GM12878 (cell line): ENCODE measurements around the gene AFF1. TPM values are rescaled to one million over a fixed set of nuclear protein-coding genes. Genes with fewer than 3 reads are reported as not detected.

Source experiments
- BRCA1 ChIP-seq: IDR thresholded peaks from 2 replicates; pipeline ENCODE4 v1.6.1; 2011; ENCODE audit warnings: low read depth, low read length, improper control_type of control experiment
- DPF2 ChIP-seq: fragments of 450-650 bp; IDR thresholded peaks from 2 replicates; pipeline ENCODE4 v1.6.1; 2017; ENCODE audit warnings: mild to moderate bottlenecking
- MTA2 ChIP-seq: fragments of 450-650 bp; IDR thresholded peaks from 2 replicates; pipeline ENCODE4 v1.6.1; 2016; ENCODE audit warnings: low read depth, mild to moderate bottlenecking, moderate library complexity
- NKRF ChIP-seq: fragments of 450-650 bp; conservative IDR thresholded peaks from 2 replicates; pipeline ENCODE4 v1.6.1; 2017; ENCODE audit warnings: mild to moderate bottlenecking, moderate library complexity
- NR2C2 ChIP-seq: IDR thresholded peaks from 2 replicates; pipeline ENCODE4 v1.6.1; 2011; ENCODE audit warnings: borderline replicate concordance, low read depth; ENCODE audit not compliant: control insufficient read depth, insufficient read length
- PAX8 ChIP-seq: fragments of 450-650 bp; IDR thresholded peaks from 2 replicates; pipeline ENCODE4 v1.6.1; 2017; ENCODE audit warnings: mild to moderate bottlenecking, moderate library complexity
- PML ChIP-seq: IDR thresholded peaks from 2 replicates; pipeline ENCODE4 v1.6.1; 2012; ENCODE audit warnings: low read length, inconsistent platforms
- POLR2AphosphoS2 ChIP-seq: IDR thresholded peaks from 2 replicates; pipeline ENCODE4 v1.6.1; 2011; ENCODE audit warnings: low read depth, mild to moderate bottlenecking, low read length, improper control_type of control experiment, moderate library complexity
- RAD21 ChIP-seq: IDR thresholded peaks from 2 replicates; pipeline ENCODE4 v1.6.1; 2011; ENCODE audit warnings: mild to moderate bottlenecking, low read depth, low read length, moderate library complexity; ENCODE audit not compliant: insufficient read depth
- REST ChIP-seq: IDR thresholded peaks from 2 replicates; pipeline ENCODE4 v1.6.1; 2012; ENCODE audit warnings: mild to moderate bottlenecking, low read depth, low read length
- SREBF1 ChIP-seq: IDR thresholded peaks from 2 replicates; pipeline ENCODE4 v1.6.1; 2012; ENCODE audit warnings: mild to moderate bottlenecking, low read length
- WRNIP1 ChIP-seq: IDR thresholded peaks from 2 replicates; pipeline ENCODE4 v1.6.1; 2011; ENCODE audit warnings: low read depth, low read length, improper control_type of control experiment, borderline replicate concordance
- polyA plus RNA-seq, 11 experiments: library from polyadenylated mRNA; depleted of rRNA in 4 of 11; unstranded in 6 of 11; stranded (reverse) in 5 of 11; fragments of >200 nt; fragmentation: Nextera tagmentation in 4 of 11; fragmentation: Illumina TruSeq in 1 of 11; extraction: Ambion mirVana in 4 of 11; extraction: Trizol in 1 of 11; gene quantifications; 1 replicate in 1 of 11; 2 replicates in 10 of 11; pipeline versions ENCODE4 v1.2.1 to v1.2.3, GENCODE V29; 2011 to 2016; ENCODE audit warnings: inconsistent platforms in 2 of 11, missing spikeins in 2 of 11, low read depth in 1 of 11
- total RNA-seq, 4 experiments: library from RNA; depleted of rRNA in 3 of 4; stranded (reverse); fragments of >200 nt in 3 of 4; fragmentation: Illumina TruSeq in 1 of 4; extraction: Trizol in 1 of 4; gene quantifications; 2 replicates each; pipeline versions ENCODE4 v1.2.1 to v1.2.3, GENCODE V29; 2013 to 2021

Gene AFF1
- total and polyA plus RNA-seq, 10 of the 15 experiments (the other 5 are each of a cell fraction or from before 2014, with no cell fraction given): 3.5 to 56.1 (median 21.5) TPM

GRCh38 chr4:87015416-87015815, 80.6 kb downstream of the AFF1 start (continued):
- no peak for TF ChIP-seq NKRF
- TF ChIP-seq PML: no peak
- no peak for TF ChIP-seq NR2C2
- TF ChIP-seq PAX8: no peak
- no peak for TF ChIP-seq POLR2AphosphoS2
- no peak for TF ChIP-seq RAD21
- TF ChIP-seq WRNIP1: no peak
- TF ChIP-seq REST: no peak
- no peak for TF ChIP-seq DPF2
- TF ChIP-seq MTA2: no peak
- no peak for TF ChIP-seq SREBF1
- TF ChIP-seq BRCA1: no peak
